Thyroid gland (tissue), 4 donors: ENCODE measurements around the gene SRRM3. TPM values are rescaled to one million over a fixed set of nuclear protein-coding genes. Genes with fewer than 3 reads are reported as not detected.
"Not testable (repeated sequence)": the region's sequence is repeated elsewhere in the genome, so short reads cannot be mapped to it uniquely, and the experiment has no call there.

Source experiments
- DNase-seq, 2 donors: peaks; one replicate each; pipeline ENCODE4 v3.0.0-alpha.2; 2019
- H3K27ac ChIP-seq, 3 donors: fragments of 200-600 bp; sonication (generic); 1 replicate in 2 of 3; 2 replicates in 1 of 3; pipeline ENCODE4 v1.5.1; 2016 to 2019; ENCODE audit warnings: mild to moderate bottlenecking in 1 of 3, moderate library complexity in 1 of 3
- H3K27me3 ChIP-seq: fragments of 200-600 bp; sonication (generic); one replicate; pipeline ENCODE4 v1.5.1; 2019
- H3K36me3 ChIP-seq, 2 donors: fragments of 200-600 bp; sonication (generic); one replicate each; pipeline ENCODE4 v1.5.1; 2016 to 2019
- H3K4me1 ChIP-seq, 2 donors: fragments of 200-600 bp; sonication (generic); one replicate each; pipeline ENCODE4 v1.5.1; 2017 to 2019
- H3K4me3 ChIP-seq, 3 donors: fragments of 200-600 bp; sonication (generic); replicated peaks in 1 of 3; 1 replicate in 2 of 3; 2 replicates in 1 of 3; pipeline ENCODE4 v1.5.1; 2016; ENCODE audit warnings: mild to moderate bottlenecking in 1 of 3
- H3K9me3 ChIP-seq: fragments of 200-600 bp; sonication (generic); one replicate; pipeline ENCODE4 v1.5.1; 2017
- CTCF ChIP-seq, 6 experiments: fragments of 200-600 bp in 3 of 6; fragments of 450-650 bp in 3 of 6; sonication (generic) in 3 of 6; IDR thresholded peaks; one replicate each; pipeline ENCODE4 v1.5.1; 2016 to 2019; ENCODE audit warnings: antibody characterized with exemption in 6 of 6, mild to moderate bottlenecking in 2 of 6, inconsistent platforms in 1 of 6, moderate library complexity in 1 of 6
- POLR2A ChIP-seq, 2 donors: fragments of 450-650 bp; IDR thresholded peaks; one replicate each; pipeline ENCODE4 v1.6.1; 2017; ENCODE audit warnings: antibody characterized with exemption in 2 of 2, mild to moderate bottlenecking in 2 of 2, moderate library complexity in 1 of 2
- WGBS, 2 donors: methylation state at CpG; one replicate each; pipeline ENCODE4 v1.1.5; 2017; 5-methylcytosine and 5-hydroxymethylcytosine counted together
- intact Hi-C: fragments of 100-400 bp; cut with DNase I; formaldehyde crosslinking; loops from one replicate; pipeline ENCODE4 v1.15.1; 2023
- total RNA-seq, 4 donors: library from RNA; depleted of rRNA; stranded (reverse); fragments of >200 nt; gene quantifications; one replicate each; pipeline ENCODE4 v1.2.3, GENCODE V29; 2016

Gene SRRM3
- total RNA-seq, 4 donors from 2014 or later, result 0.50 to 6.4 (median 2.0) TPM

- 29 to 31% methylated on average over 5 of the region's 5 CpGs for WGBS, 2 donors
- no peak for DNase-seq
- H3K36me3 ChIP-seq, result no peaks in the 10 kb centered on the region
- no peak overlapping the region for H3K27ac ChIP-seq
- no peak overlapping the region for H3K4me3 ChIP-seq
- no peak for TF ChIP-seq CTCF (IDR thresholded peaks at IDR 0.05)
- H3K27me3 ChIP-seq, result peaks cover 10% of the 10 kb centered on the region
- H3K4me1 ChIP-seq, result peaks cover 8 to 15% of the 10 kb centered on the region in 2 donors
- intact Hi-C loops, result no loop called here
- H3K9me3 ChIP-seq, result no peaks in the 10 kb centered on the region
Observed at GRCh38 chr7:76269895-76270294, 68.2 kb downstream of the SRRM3 start.

GRCh38 chr7:76271384-76271783, 69.7 kb downstream of the SRRM3 start:
- H3K4me3 ChIP-seq, intact Hi-C loops, DNase-seq, H3K9me3 ChIP-seq, H3K27ac ChIP-seq, H3K36me3 ChIP-seq: not testable (repeated sequence)
- WGBS, 2 donors, result 87 to 95% methylated on average over 2 of the region's 2 CpGs
- peaks cover 8 to 15% of the 10 kb centered on the region in 2 donors for H3K4me1 ChIP-seq
- H3K27me3 ChIP-seq, result peaks cover 10% of the 10 kb centered on the region

GRCh38 chr7:76272142-76272541, 70.4 kb downstream of the SRRM3 start:
- WGBS, 2 donors, result 90 to 94% methylated on average over 6 of the region's 6 CpGs
- TF ChIP-seq POLR2A (IDR thresholded peaks at IDR 0.05) (no peak), CTCF (IDR thresholded peaks at IDR 0.05) (no peak)
- no peak for DNase-seq
- intact Hi-C loops, result no loop called here
- no peak overlapping the region for H3K4me3 ChIP-seq
- no peak overlapping the region for H3K27ac ChIP-seq
- no peaks in the 10 kb centered on the region for H3K36me3 ChIP-seq
- H3K27me3 ChIP-seq, result peaks cover 4% of the 10 kb centered on the region
- peaks cover 3 to 11% of the 10 kb centered on the region in 2 donors for H3K4me1 ChIP-seq
- H3K9me3 ChIP-seq, result no peaks in the 10 kb centered on the region

GRCh38 chr7:76272851-76273497, 71.3 kb downstream of the SRRM3 start:
- 25 to 39% methylated on average over 7 of the region's 7 CpGs for WGBS, 2 donors
- DNase-seq, result no peak
- Histone ChIP-seq H3K4me3 (no peak overlapping the region), H3K9me3 (no peaks in the 10 kb centered on the region), H3K4me1 (peaks cover 0 to 5% of the 10 kb centered on the region in 2 donors), H3K36me3 (no peaks in the 10 kb centered on the region), H3K27me3 (no peaks in the 10 kb centered on the region), H3K27ac (no peak overlapping the region)
- intact Hi-C loops, result no loop called here
- no peak for TF ChIP-seq POLR2A (IDR thresholded peaks at IDR 0.05)
- TF ChIP-seq CTCF (IDR thresholded peaks at IDR 0.05), result no peak

- no peak overlapping the region for H3K4me3 ChIP-seq
- H3K27ac ChIP-seq, result no peak overlapping the region
- H3K36me3 ChIP-seq, result no peaks in the 10 kb centered on the region
- no peaks in the 10 kb centered on the region for H3K4me1 ChIP-seq
- WGBS, 2 donors, result 77 to 81% methylated on average over 5 of the region's 5 CpGs
- no peaks in the 10 kb centered on the region for H3K27me3 ChIP-seq
- TF ChIP-seq CTCF (IDR thresholded peaks at IDR 0.05) (no peak), POLR2A (IDR thresholded peaks at IDR 0.05) (no peak)
- H3K9me3 ChIP-seq, result no peaks in the 10 kb centered on the region
- intact Hi-C loops, result no loop called here
- DNase-seq, result no peak
Observed at GRCh38 chr7:76273503-76273902, 71.8 kb downstream of the SRRM3 start.
